Liver (tissue), 9 donors: ENCODE measurements around the gene CDR2. TPM values are rescaled to one million over a fixed set of nuclear protein-coding genes. Genes with fewer than 3 reads are reported as not detected.

ENCODE experiments used
- DNase-seq: peaks from one replicate; pipeline ENCODE4 v3.0.0-alpha.2; 2017; ENCODE audit warnings: low spot score
- H3K27ac ChIP-seq, 2 donors: one replicate each; pipeline ENCODE4 v1.7.0; 2013; ENCODE audit warnings: inconsistent platforms in 2 of 2, low read length in 2 of 2, control low read depth in 1 of 2, low read depth in 1 of 2, mild to moderate bottlenecking in 1 of 2
- H3K27me3 ChIP-seq, 4 donors: one replicate each; pipeline versions ENCODE4 v1.6.1 to v1.7.0; 2013; ENCODE audit warnings: low read length in 3 of 4, inconsistent platforms in 1 of 4, mild to moderate bottlenecking in 1 of 4, moderate library complexity in 1 of 4; ENCODE audit not compliant: control insufficient read depth in 4 of 4, insufficient read depth in 4 of 4
- H3K36me3 ChIP-seq, 4 donors: one replicate each; pipeline versions ENCODE4 v1.6.1 to v1.7.0; 2013; ENCODE audit warnings: low read length in 3 of 4, mild to moderate bottlenecking in 3 of 4, low read depth in 1 of 4, moderate library complexity in 1 of 4; ENCODE audit not compliant: control insufficient read depth in 4 of 4, insufficient read depth in 3 of 4
- H3K4me1 ChIP-seq, 4 donors: one replicate each; pipeline versions ENCODE4 v1.6.1 to v1.7.0; 2013; ENCODE audit warnings: low read length in 3 of 4, mild to moderate bottlenecking in 3 of 4, moderate library complexity in 1 of 4; ENCODE audit not compliant: control insufficient read depth in 4 of 4, insufficient read depth in 4 of 4
- H3K4me3 ChIP-seq, 3 donors: one replicate each; pipeline versions ENCODE4 v1.6.1 to v1.7.0; 2013; ENCODE audit warnings: low read length in 3 of 3, control low read depth in 1 of 3, low read depth in 1 of 3, mild to moderate bottlenecking in 1 of 3
- H3K9ac ChIP-seq, 2 donors: one replicate each; pipeline ENCODE4 v1.7.0; 2013; ENCODE audit warnings: low read length in 2 of 2, mild to moderate bottlenecking in 2 of 2, moderate library complexity in 2 of 2, control low read depth in 1 of 2, low read depth in 1 of 2
- H3K9me3 ChIP-seq, 4 donors: one replicate each; pipeline versions ENCODE4 v1.6.1 to v1.7.0; 2013; ENCODE audit warnings: low read length in 3 of 4; ENCODE audit not compliant: control insufficient read depth in 4 of 4
- EGR1 ChIP-seq, 2 donors: IDR thresholded peaks; 2 replicates each; pipeline ENCODE4 v1.6.1; 2016 to 2018; ENCODE audit warnings: antibody characterized with exemption in 2 of 2, low read depth in 2 of 2
- HNF4A ChIP-seq, 2 donors: conservative IDR thresholded peaks; 2 replicates each; pipeline ENCODE4 v1.6.1; 2016; ENCODE audit warnings: antibody characterized with exemption in 2 of 2, mild to moderate bottlenecking in 2 of 2
- HNF4G ChIP-seq: IDR thresholded peaks from 2 replicates; pipeline ENCODE4 v1.6.1; 2016; ENCODE audit warnings: antibody characterized with exemption
- JUND ChIP-seq, 2 donors: IDR thresholded peaks; 2 replicates each; pipeline ENCODE4 v1.6.1; 2016; ENCODE audit warnings: antibody characterized with exemption in 2 of 2
- RAD21 ChIP-seq, 2 donors: IDR thresholded peaks; 2 replicates each; pipeline ENCODE4 v1.6.1; 2016; ENCODE audit warnings: antibody characterized with exemption in 2 of 2, mild to moderate bottlenecking in 2 of 2
- TAF1 ChIP-seq: conservative IDR thresholded peaks from 2 replicates; pipeline ENCODE4 v1.6.1; 2016; ENCODE audit warnings: antibody characterized with exemption, mild to moderate bottlenecking
- WGBS: extraction: QIAGEN DNeasy Blood & Tissue Kit; methylation state at CpG from one replicate; pipeline ENCODE4 v1.1.7; 2013; 5-methylcytosine and 5-hydroxymethylcytosine counted together
- polyA plus RNA-seq, 2 donors: library from polyadenylated mRNA; stranded (reverse) in 1 of 2; unstranded in 1 of 2; fragments of 200-250 nt in 1 of 2; fragments of >200 nt in 1 of 2; fragmentation: Nextera tagmentation in 1 of 2; extraction: Ambion mirVana in 1 of 2; gene quantifications; one replicate each; pipeline versions ENCODE4 v1.2.1 to v1.2.3, GENCODE V29; 2013 to 2015
- total RNA-seq, 2 donors: library from RNA; depleted of rRNA; stranded (reverse); fragments of >200 nt; gene quantifications; one replicate each; pipeline ENCODE4 v1.2.3, GENCODE V29; 2014
- TF ChIP-seq, protein P1 (sequence below): IDR thresholded peaks from 2 replicates; pipeline ENCODE4 v1.6.1; 2016; ENCODE audit warnings: antibody characterized with exemption, mild to moderate bottlenecking
- TF ChIP-seq, protein P2 (sequence below): IDR thresholded peaks from 2 replicates; pipeline ENCODE4 v1.6.1; 2016; ENCODE audit warnings: antibody characterized with exemption
- TF ChIP-seq, protein P3 (sequence below): IDR thresholded peaks from 2 replicates; pipeline ENCODE4 v1.6.1; 2016; ENCODE audit warnings: antibody characterized with exemption
- TF ChIP-seq, protein P4 (sequence below): fragments of 150-350 bp; IDR thresholded peaks from 2 replicates; pipeline ENCODE4 v1.5.1; 2017; ENCODE audit warnings: improper control_type of control experiment, low read depth, low read length; ENCODE audit not compliant: missing input control
- donor health status: healthy.
- donor health status: healthy.
- donor health status: healthy.
- donor health status: healthy.
- donor health status: healthy.

Gene CDR2
- total and polyA plus RNA-seq, 4 donors: 2.9 to 12.1 (median 9.7) TPM

DNA sequence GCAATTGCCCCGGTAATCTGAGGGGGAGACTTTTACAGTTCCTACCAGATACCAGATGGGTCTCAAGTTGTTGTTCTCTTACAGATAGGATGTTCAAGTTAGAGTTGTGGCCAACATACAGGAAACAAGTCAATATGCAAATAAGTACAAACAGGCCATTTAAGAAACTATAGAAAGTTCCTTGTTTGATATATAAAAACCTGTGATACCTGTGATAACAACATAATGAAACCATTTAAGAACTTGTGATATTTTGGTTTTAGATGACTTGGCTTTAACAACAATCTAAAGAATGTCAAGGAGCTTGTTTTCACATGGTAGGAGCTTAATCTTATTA is 16.8 kb downstream of the CDR2 start:
- Histone ChIP-seq H3K9ac (no peak overlapping the region), H3K4me1 (peaks cover 14 to 32% (median 21%) of the 10 kb centered on the region in 4 donors), H3K27me3 (no peaks in the 10 kb centered on the region), H3K27ac (no peak overlapping the region), H3K36me3 (no peaks in the 10 kb centered on the region), H3K4me3 (no peak overlapping the region), H3K9me3 (no peaks in the 10 kb centered on the region)
- no peak for DNase-seq
- TF ChIP-seq, protein P1, sequence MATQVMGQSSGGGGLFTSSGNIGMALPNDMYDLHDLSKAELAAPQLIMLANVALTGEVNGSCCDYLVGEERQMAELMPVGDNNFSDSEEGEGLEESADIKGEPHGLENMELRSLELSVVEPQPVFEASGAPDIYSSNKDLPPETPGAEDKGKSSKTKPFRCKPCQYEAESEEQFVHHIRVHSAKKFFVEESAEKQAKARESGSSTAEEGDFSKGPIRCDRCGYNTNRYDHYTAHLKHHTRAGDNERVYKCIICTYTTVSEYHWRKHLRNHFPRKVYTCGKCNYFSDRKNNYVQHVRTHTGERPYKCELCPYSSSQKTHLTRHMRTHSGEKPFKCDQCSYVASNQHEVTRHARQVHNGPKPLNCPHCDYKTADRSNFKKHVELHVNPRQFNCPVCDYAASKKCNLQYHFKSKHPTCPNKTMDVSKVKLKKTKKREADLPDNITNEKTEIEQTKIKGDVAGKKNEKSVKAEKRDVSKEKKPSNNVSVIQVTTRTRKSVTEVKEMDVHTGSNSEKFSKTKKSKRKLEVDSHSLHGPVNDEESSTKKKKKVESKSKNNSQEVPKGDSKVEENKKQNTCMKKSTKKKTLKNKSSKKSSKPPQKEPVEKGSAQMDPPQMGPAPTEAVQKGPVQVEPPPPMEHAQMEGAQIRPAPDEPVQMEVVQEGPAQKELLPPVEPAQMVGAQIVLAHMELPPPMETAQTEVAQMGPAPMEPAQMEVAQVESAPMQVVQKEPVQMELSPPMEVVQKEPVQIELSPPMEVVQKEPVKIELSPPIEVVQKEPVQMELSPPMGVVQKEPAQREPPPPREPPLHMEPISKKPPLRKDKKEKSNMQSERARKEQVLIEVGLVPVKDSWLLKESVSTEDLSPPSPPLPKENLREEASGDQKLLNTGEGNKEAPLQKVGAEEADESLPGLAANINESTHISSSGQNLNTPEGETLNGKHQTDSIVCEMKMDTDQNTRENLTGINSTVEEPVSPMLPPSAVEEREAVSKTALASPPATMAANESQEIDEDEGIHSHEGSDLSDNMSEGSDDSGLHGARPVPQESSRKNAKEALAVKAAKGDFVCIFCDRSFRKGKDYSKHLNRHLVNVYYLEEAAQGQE: no peak
- TF ChIP-seq, protein P2, sequence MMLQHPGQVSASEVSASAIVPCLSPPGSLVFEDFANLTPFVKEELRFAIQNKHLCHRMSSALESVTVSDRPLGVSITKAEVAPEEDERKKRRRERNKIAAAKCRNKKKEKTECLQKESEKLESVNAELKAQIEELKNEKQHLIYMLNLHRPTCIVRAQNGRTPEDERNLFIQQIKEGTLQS: no peak
- WGBS: 72% methylated on average over 1 of the region's 1 CpG

DNA sequence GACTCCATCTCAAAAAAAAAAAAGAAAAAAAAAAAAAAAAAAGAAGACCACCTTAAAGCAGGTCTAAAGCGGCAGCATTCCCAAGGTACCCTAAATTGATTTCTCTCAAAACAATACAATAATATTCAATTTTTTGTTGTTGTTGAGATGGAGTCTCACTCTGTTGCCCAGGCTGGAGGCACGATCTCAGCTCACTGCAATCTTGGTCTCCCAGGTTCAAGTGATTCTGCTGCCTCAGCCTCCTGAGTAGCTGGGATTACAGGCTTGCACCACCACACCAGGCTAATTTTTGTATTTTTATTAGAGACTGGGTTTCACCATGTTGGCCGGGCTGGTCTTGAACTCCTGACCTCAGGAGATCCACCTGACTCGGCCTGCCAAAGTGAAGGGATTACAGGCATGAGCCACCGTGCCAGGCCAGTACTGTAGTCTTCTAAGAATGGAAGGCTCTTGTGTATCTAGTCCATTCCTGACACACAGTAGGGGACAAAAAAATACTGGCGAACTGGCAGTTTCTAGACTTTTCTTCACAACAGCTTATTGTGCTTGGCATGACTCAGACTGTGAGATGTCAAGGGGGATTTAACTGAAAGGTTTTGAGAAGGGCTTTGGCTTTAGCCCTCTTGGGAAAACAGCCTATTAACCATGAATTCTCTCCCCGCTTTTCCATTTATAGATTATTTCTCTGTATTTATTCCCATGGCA is 17.3 kb downstream of the CDR2 start:
- Histone ChIP-seq H3K27ac (no peak overlapping the region), H3K4me1 (peaks cover 14 to 35% (median 22%) of the 10 kb centered on the region in 4 donors), H3K36me3 (no peaks in the 10 kb centered on the region), H3K9ac (no peak overlapping the region), H3K9me3 (no peaks in the 10 kb centered on the region), H3K27me3 (no peaks in the 10 kb centered on the region), H3K4me3 (no peak overlapping the region)
- TF ChIP-seq EGR1 (IDR thresholded peaks at IDR 0.05; ENCODE audit: low read depth in 2 of 2) (no peak), RAD21 (IDR thresholded peaks at IDR 0.05) (no peak), HNF4G (no peak), JUND (IDR thresholded peaks at IDR 0.05) (no peak), TAF1 (no peak)
- TF ChIP-seq, protein P1: no peak
- TF ChIP-seq, protein P2: no peak
- no peak for DNase-seq
- 90% methylated on average over 7 of the region's 7 CpGs for WGBS

DNA sequence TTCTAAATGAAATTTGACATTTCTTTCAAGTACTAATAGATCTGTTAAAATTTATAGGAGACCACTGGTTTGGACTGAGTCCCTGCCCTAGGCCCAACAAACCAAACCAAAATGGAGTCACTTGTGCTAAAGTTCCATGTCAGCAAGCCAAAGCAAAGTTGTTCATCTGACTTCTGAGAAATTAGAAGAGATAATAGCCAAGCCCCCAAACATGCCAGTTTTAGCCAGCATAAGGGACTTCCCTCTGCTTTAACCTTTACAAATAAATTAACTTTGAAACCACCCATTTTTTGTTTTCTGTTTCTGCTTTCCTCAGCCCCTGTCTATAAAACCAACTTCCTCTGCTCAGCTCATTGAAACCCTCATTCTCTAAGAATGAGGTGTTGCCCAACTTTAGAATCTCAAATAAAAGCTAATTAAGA is 18.9 kb downstream of the CDR2 start:
- no peak overlapping the region for H3K4me3 ChIP-seq
- H3K9ac ChIP-seq: no peak overlapping the region
- no peaks in the 10 kb centered on the region for H3K9me3 ChIP-seq
- DNase-seq: no peak
- no peak overlapping the region for H3K27ac ChIP-seq
- no peaks in the 10 kb centered on the region for H3K36me3 ChIP-seq
- H3K27me3 ChIP-seq: no peaks in the 10 kb centered on the region
- peaks cover 14 to 30% (median 22%) of the 10 kb centered on the region in 4 donors for H3K4me1 ChIP-seq
- TF ChIP-seq TAF1 (no peak), JUND (IDR thresholded peaks at IDR 0.05) (no peak), HNF4A (conservative IDR thresholded peaks at IDR 0.05) (no peak), HNF4G (no peak)
- TF ChIP-seq, protein P3, sequence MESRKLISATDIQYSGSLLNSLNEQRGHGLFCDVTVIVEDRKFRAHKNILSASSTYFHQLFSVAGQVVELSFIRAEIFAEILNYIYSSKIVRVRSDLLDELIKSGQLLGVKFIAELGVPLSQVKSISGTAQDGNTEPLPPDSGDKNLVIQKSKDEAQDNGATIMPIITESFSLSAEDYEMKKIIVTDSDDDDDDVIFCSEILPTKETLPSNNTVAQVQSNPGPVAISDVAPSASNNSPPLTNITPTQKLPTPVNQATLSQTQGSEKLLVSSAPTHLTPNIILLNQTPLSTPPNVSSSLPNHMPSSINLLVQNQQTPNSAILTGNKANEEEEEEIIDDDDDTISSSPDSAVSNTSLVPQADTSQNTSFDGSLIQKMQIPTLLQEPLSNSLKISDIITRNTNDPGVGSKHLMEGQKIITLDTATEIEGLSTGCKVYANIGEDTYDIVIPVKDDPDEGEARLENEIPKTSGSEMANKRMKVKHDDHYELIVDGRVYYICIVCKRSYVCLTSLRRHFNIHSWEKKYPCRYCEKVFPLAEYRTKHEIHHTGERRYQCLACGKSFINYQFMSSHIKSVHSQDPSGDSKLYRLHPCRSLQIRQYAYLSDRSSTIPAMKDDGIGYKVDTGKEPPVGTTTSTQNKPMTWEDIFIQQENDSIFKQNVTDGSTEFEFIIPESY: no peak
- TF ChIP-seq, protein P4, sequence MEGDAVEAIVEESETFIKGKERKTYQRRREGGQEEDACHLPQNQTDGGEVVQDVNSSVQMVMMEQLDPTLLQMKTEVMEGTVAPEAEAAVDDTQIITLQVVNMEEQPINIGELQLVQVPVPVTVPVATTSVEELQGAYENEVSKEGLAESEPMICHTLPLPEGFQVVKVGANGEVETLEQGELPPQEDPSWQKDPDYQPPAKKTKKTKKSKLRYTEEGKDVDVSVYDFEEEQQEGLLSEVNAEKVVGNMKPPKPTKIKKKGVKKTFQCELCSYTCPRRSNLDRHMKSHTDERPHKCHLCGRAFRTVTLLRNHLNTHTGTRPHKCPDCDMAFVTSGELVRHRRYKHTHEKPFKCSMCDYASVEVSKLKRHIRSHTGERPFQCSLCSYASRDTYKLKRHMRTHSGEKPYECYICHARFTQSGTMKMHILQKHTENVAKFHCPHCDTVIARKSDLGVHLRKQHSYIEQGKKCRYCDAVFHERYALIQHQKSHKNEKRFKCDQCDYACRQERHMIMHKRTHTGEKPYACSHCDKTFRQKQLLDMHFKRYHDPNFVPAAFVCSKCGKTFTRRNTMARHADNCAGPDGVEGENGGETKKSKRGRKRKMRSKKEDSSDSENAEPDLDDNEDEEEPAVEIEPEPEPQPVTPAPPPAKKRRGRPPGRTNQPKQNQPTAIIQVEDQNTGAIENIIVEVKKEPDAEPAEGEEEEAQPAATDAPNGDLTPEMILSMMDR: no peak
